Osteocyte (in vitro differentiated cells): ENCODE results near the gene MDH1. TPM values are rescaled to one million over a fixed set of nuclear protein-coding genes. Genes with fewer than 3 reads are reported as not detected.

Experiments used
- DNase-seq: peaks from one replicate; pipeline ENCODE4 v3.0.0; 2021; ENCODE audit warnings: mixed read lengths; ENCODE audit not compliant: unreplicated experiment; ENCODE audit errors: extremely low spot score
- H3K27ac Mint-ChIP-seq: one replicate; pipeline ENCODE4 v1.8.0; 2021; ENCODE audit warnings: mild to moderate bottlenecking, mixed read lengths; ENCODE audit not compliant: unreplicated experiment
- H3K27me3 Mint-ChIP-seq: one replicate; pipeline ENCODE4 v1.8.0; 2021; ENCODE audit warnings: mixed read lengths; ENCODE audit not compliant: unreplicated experiment
- H3K36me3 Mint-ChIP-seq: one replicate; pipeline ENCODE4 v1.8.0; 2021; ENCODE audit warnings: mixed read lengths; ENCODE audit not compliant: unreplicated experiment
- H3K4me1 Mint-ChIP-seq: one replicate; pipeline ENCODE4 v1.8.0; 2021; ENCODE audit warnings: mixed read lengths; ENCODE audit not compliant: unreplicated experiment
- H3K4me3 Mint-ChIP-seq: one replicate; pipeline ENCODE4 v1.8.0; 2021; ENCODE audit warnings: mild to moderate bottlenecking, moderate library complexity, mixed read lengths; ENCODE audit not compliant: unreplicated experiment
- H3K9me3 Mint-ChIP-seq: one replicate; pipeline ENCODE4 v1.8.0; 2021; ENCODE audit warnings: mixed read lengths; ENCODE audit not compliant: unreplicated experiment
- long read RNA-seq: library from polyadenylated mRNA; unstranded; transcript quantifications from one replicate; pipeline ENCODE4 v2.0.0, GENCODE V29; 2021
- total RNA-seq: library from RNA; stranded (reverse); gene quantifications from 2 replicates; pipeline ENCODE4 v1.2.1, GENCODE V29; 2021
- TF ChIP-seq, protein P1 (sequence below): fragments of 200-600 bp; sonication (generic); IDR thresholded peaks from 2 replicates; pipeline ENCODE4 v1.5.0; 2021; ENCODE audit warnings: antibody characterized with exemption, mild to moderate bottlenecking, moderate library complexity

The MDH1 gene
- total RNA-seq, result 112 TPM in 2 replicates
- long read RNA-seq, transcript MDH1-201 (9 exons, 1,650 nt), result major isoform, 913 of 946 reads
- long read RNA-seq, transcript MDH1-213 (4 exons, 893 nt), result minor isoform, 8 of 946 reads
- long read RNA-seq, partial matches to known transcripts, result 5 of 946 reads
- long read RNA-seq, other reads (novel, unspliced or antisense), result 15 of 946 reads

- Mint-ChIP-seq H3K27me3 (no peaks in the 10 kb centered on the region), H3K9me3 (no peaks in the 10 kb centered on the region), H3K36me3 (peaks cover 4% of the 10 kb centered on the region), H3K27ac (peak within 1 kb of the TSS; percentile 100), H3K4me1 (peaks cover 28% of the 10 kb centered on the region), H3K4me3 (peak within 1 kb of the TSS; percentile 99)
- TF ChIP-seq, protein P1, sequence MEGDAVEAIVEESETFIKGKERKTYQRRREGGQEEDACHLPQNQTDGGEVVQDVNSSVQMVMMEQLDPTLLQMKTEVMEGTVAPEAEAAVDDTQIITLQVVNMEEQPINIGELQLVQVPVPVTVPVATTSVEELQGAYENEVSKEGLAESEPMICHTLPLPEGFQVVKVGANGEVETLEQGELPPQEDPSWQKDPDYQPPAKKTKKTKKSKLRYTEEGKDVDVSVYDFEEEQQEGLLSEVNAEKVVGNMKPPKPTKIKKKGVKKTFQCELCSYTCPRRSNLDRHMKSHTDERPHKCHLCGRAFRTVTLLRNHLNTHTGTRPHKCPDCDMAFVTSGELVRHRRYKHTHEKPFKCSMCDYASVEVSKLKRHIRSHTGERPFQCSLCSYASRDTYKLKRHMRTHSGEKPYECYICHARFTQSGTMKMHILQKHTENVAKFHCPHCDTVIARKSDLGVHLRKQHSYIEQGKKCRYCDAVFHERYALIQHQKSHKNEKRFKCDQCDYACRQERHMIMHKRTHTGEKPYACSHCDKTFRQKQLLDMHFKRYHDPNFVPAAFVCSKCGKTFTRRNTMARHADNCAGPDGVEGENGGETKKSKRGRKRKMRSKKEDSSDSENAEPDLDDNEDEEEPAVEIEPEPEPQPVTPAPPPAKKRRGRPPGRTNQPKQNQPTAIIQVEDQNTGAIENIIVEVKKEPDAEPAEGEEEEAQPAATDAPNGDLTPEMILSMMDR, result no peak
- DNase-seq, result peak; percentile 96
Measured at GRCh38 chr2:63588385-63589147, at the start of gene MDH1, which contains the start of gene WDPCP. Gene MDH1 (plus strand): TSS chr2:63588963. CDS start chr2:63589044, 81 bp downstream. Gene WDPCP (minus strand): TSS chr2:63588477. CDS start chr2:63588271, 206 bp downstream.

DNA sequence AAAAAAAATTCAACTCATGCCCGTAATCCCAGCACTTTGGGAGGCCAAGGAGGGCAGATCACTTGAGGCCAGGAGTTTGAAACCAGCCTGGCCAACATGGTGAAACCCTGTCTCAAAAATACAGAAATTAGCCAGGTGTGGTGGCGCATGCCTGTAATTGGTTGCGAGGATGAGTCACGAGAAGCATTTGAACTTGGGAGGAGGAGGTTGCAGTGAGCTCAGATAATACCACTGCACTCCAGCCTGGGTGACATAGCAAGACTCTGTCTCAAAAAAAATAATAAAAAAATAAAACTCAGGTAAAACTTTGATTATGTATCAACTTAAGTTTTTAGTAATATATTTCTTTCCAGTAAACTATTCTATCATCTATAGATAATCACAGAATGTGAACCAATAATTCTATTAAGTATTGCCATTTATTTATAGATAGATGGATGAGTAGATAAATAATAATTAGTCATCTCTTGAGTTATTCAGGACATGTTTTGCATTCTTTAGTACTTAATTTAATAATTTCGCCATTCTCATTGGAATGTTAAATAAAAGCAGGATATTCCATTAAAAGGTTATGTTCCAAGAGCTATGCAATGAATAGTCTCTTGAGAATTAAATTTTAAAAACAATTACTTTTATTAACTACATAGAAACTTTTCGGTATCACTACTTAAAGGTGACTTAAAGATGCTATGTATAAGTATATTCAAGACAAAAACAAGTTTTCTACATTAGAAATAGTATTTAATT is 49.2 kb upstream of the MDH1 start:
- Mint-ChIP-seq H3K4me1 (peaks cover 2% of the 10 kb centered on the region), H3K27me3 (no peaks in the 10 kb centered on the region), H3K9me3 (peaks cover 3% of the 10 kb centered on the region), H3K4me3 (no peak overlapping the region), H3K27ac (no peak overlapping the region), H3K36me3 (no peaks in the 10 kb centered on the region)
- DNase-seq, result no peak
- TF ChIP-seq, protein P1, result no peak

DNA sequence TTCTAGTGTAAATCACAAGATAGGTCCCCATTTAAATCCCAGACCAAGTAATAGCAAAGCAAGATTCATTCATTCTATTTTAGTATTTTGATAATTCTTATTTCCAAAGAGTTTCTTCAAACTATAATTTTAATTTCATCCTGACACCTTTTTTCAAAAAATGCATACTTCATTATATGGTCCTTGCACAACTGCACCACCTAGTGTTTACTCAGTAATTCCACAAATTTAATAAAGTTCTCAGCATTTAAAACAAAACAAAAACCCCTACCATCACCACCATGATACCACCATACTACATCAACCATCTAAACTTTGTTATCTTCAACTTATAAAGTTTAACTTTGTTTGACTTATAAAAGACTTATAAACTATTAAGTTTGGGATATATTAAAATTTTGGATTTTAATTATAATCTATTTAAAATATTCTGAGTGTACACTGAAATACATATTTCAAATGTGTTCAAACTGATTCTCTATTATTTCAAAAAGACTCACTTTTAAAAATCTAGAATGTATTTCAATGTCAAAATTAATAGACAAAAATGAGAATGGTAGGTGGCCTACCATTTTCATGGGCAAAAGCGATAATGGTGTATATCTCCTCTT is 44.6 kb upstream of the MDH1 start:
- Mint-ChIP-seq H3K36me3 (no peaks in the 10 kb centered on the region), H3K27ac (no peak overlapping the region), H3K27me3 (no peaks in the 10 kb centered on the region), H3K4me3 (no peak overlapping the region), H3K9me3 (no peaks in the 10 kb centered on the region), H3K4me1 (no peaks in the 10 kb centered on the region)
- DNase-seq, result no peak
- TF ChIP-seq, protein P1, result peak; percentile 69

DNA sequence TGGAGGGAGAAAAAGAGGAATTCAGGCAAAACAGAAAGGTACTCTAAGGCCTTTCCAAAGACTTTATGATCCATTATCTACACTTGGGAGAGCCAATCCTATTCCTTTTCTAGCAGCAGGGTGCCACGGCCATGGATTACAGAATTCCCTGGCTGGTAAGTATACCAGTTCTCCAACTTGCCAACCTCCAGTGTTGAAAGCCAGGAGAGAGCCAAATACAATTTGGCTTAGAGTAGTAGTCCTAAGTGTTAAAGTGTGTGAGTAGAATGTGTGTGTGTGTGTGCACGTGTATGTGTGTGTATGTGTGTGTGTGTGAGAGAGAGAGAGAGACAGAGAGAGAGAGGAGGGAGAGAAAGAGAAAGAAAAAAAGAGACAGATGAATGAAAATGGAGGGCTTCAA is 43.7 kb upstream of the MDH1 start:
- no peak for DNase-seq
- Mint-ChIP-seq H3K27ac (no peak overlapping the region), H3K4me3 (no peak overlapping the region), H3K4me1 (no peaks in the 10 kb centered on the region), H3K36me3 (no peaks in the 10 kb centered on the region), H3K9me3 (no peaks in the 10 kb centered on the region), H3K27me3 (no peaks in the 10 kb centered on the region)
- TF ChIP-seq, protein P1, result no peak
